Body of pancreas (tissue), 4 donors: ENCODE data around the gene P2RX6. TPM values are rescaled to one million over a fixed set of nuclear protein-coding genes. Genes with fewer than 3 reads are reported as not detected.

Source experiments
- ATAC-seq: fragments of 150-250 bp; one replicate; pipeline ENCODE4 v1.9.1; 2016
- DNase-seq, 4 donors: peaks; one replicate each; pipeline ENCODE4 v3.0.0-alpha.2; 2019
- H3K27ac ChIP-seq, 4 donors: fragments of 200-600 bp; sonication (generic); 1 replicate in 3 of 4; 2 replicates in 1 of 4; pipeline versions ENCODE4 v1.5.1 to v1.6.1; 2016 to 2019; ENCODE audit warnings: mild to moderate bottlenecking in 1 of 4, mixed read lengths in 1 of 4, moderate library complexity in 1 of 4
- H3K27me3 ChIP-seq, 2 donors: fragments of 200-600 bp; sonication (generic); one replicate each; pipeline ENCODE4 v1.6.0; 2016; ENCODE audit warnings: mild to moderate bottlenecking in 1 of 2
- H3K36me3 ChIP-seq, 2 donors: fragments of 200-600 bp; sonication (generic); replicated peaks in 1 of 2; 2 replicates each; pipeline ENCODE4 v1.5.1; 2016; ENCODE audit warnings: low read depth in 2 of 2; ENCODE audit not compliant: insufficient read depth in 1 of 2
- H3K4me1 ChIP-seq: fragments of 200-600 bp; sonication (generic); one replicate; pipeline ENCODE4 v1.6.0; 2016
- H3K4me3 ChIP-seq, 2 donors: fragments of 200-600 bp; sonication (generic); 1 replicate in 1 of 2; 2 replicates in 1 of 2; pipeline ENCODE4 v1.5.1; 2016 to 2019
- H3K9me3 ChIP-seq, 3 donors: fragments of 200-600 bp; sonication (generic); 1 replicate in 2 of 3; 2 replicates in 1 of 3; pipeline ENCODE4 v1.5.1; 2016
- CTCF ChIP-seq, 7 experiments: fragments of 450-650 bp in 4 of 7; fragments of 200-600 bp in 3 of 7; sonication (generic) in 3 of 7; IDR thresholded peaks; one replicate each; pipeline ENCODE4 v1.5.1; 2016 to 2019; ENCODE audit warnings: antibody characterized with exemption in 7 of 7
- POLR2A ChIP-seq, 3 donors: fragments of 450-650 bp; IDR thresholded peaks; one replicate each; pipeline ENCODE4 v1.6.1; 2016; ENCODE audit warnings: antibody characterized with exemption in 3 of 3, mild to moderate bottlenecking in 2 of 3
- WGBS, 2 donors: methylation state at CpG; one replicate each; pipeline ENCODE4 v1.1.5; 2017; 5-methylcytosine and 5-hydroxymethylcytosine counted together
- intact Hi-C: fragments of 100-400 bp; cut with DNase I; formaldehyde crosslinking; loops from one replicate; pipeline ENCODE4 v1.15.1; 2023
- total RNA-seq, 2 donors: library from RNA; depleted of rRNA; stranded (reverse); fragments of >200 nt; gene quantifications; one replicate each; pipeline ENCODE4 v1.1.0, GENCODE V29; 2016

The P2RX6 gene
- total RNA-seq, 2 donors from 2014 or later = not detected

GRCh38 chr22:20992056-20992442 is 22.9 kb upstream of the P2RX6 start:
- H3K4me3 ChIP-seq = no peak overlapping the region
- no peaks in the 10 kb centered on the region for H3K9me3 ChIP-seq
- no peaks in the 10 kb centered on the region for H3K27me3 ChIP-seq
- no peak for DNase-seq
- peaks cover 8 to 11% of the 10 kb centered on the region in 2 donors for H3K36me3 ChIP-seq
- ATAC-seq = no peak
- no peak overlapping the region for H3K27ac ChIP-seq
- H3K4me1 ChIP-seq = no peaks in the 10 kb centered on the region
- 60 to 93% methylated on average over 1 to 7 of the region's 7 CpGs for WGBS, 2 donors
- TF ChIP-seq POLR2A (IDR thresholded peaks at IDR 0.05) = no peak
- no peak for TF ChIP-seq CTCF (IDR thresholded peaks at IDR 0.05)
- intact Hi-C loops = no loop called here

GRCh38 chr22:20992456-20993303 is 22.3 kb upstream of the P2RX6 start:
- H3K27me3 ChIP-seq = no peaks in the 10 kb centered on the region
- intact Hi-C loops = no loop called here
- H3K36me3 ChIP-seq = peaks cover 6 to 11% of the 10 kb centered on the region in 2 donors
- no peaks in the 10 kb centered on the region for H3K4me1 ChIP-seq
- no peak overlapping the region for H3K4me3 ChIP-seq
- DNase-seq = no peak
- ATAC-seq = no peak
- TF ChIP-seq POLR2A (IDR thresholded peaks at IDR 0.05) = no peak
- TF ChIP-seq CTCF (IDR thresholded peaks at IDR 0.05) = no peak
- no peak overlapping the region for H3K27ac ChIP-seq
- no peaks in the 10 kb centered on the region for H3K9me3 ChIP-seq
- WGBS, 2 donors = 87 to 91% methylated on average over 11 to 21 of the region's 21 CpGs

- Histone ChIP-seq H3K27ac (no peak overlapping the region), H3K36me3 (peaks cover 6 to 11% of the 10 kb centered on the region in 2 donors), H3K4me1 (no peaks in the 10 kb centered on the region), H3K4me3 (no peak overlapping the region), H3K9me3 (no peaks in the 10 kb centered on the region), H3K27me3 (no peaks in the 10 kb centered on the region)
- 89 to 95% methylated on average over 3 to 29 of the region's 29 CpGs for WGBS, 2 donors
- intact Hi-C loops = no loop called here
- DNase-seq (no peak), ATAC-seq (no peak)
- TF ChIP-seq POLR2A (IDR thresholded peaks at IDR 0.05) (no peak), CTCF (IDR thresholded peaks at IDR 0.05) (no peak)
These were observed 21.4 kb upstream of the P2RX6 start for GRCh38 chr22:20993304-20994127.

GRCh38 chr22:20994128-20994901 is 20.6 kb upstream of the P2RX6 start:
- H3K9me3 ChIP-seq = no peaks in the 10 kb centered on the region
- peaks cover 6 to 11% of the 10 kb centered on the region in 2 donors for H3K36me3 ChIP-seq
- no peak overlapping the region for H3K4me3 ChIP-seq
- no peak overlapping the region for H3K27ac ChIP-seq
- ATAC-seq = no peak
- TF ChIP-seq CTCF (IDR thresholded peaks at IDR 0.05) (no peak), POLR2A (IDR thresholded peaks at IDR 0.05) (no peak)
- WGBS, 2 donors = 88 to 92% methylated on average over 3 to 27 of the region's 30 CpGs
- H3K27me3 ChIP-seq = no peaks in the 10 kb centered on the region
- intact Hi-C loops = no loop called here
- no peak for DNase-seq
- H3K4me1 ChIP-seq = no peaks in the 10 kb centered on the region
